CD4-positive, alpha-beta T cell (primary cell): ENCODE data around the gene RPS6KA2. TPM values are rescaled to one million over a fixed set of nuclear protein-coding genes. Genes with fewer than 3 reads are reported as not detected.

Experiments
- ATAC-seq: fragments of 200-7000 bp; cut with Tn5 transposase; one replicate; pipeline ENCODE4 v1.10.0; 2022; ENCODE audit warnings: mild to moderate bottlenecking; ENCODE audit not compliant: poor library complexity
- CTCF ChIA-PET: fragments of 350-600 bp; sonication (Branson Sonifier 250); formaldehyde crosslinking; loops from one replicate; lab custom pipeline; 2021; ENCODE audit warnings: antibody characterized with exemption, inconsistent platforms; lab: Charles Lee
- POLR2A ChIA-PET: fragments of 350-600 bp; sonication (Branson Sonifier 250); formaldehyde crosslinking; loops from one replicate; lab custom pipeline; 2021; ENCODE audit warnings: antibody characterized with exemption, inconsistent platforms; lab: Charles Lee
- DNase-seq, 14 experiments: peaks; one replicate each; pipeline ENCODE4 v3.0.0-alpha.2; 2013 to 2020; ENCODE audit warnings: mixed read lengths in 2 of 14
- H3K27ac ChIP-seq, 2 donors: one replicate each; pipeline versions ENCODE4 v1.5.1 to v1.7.0; 2013; ENCODE audit warnings: low read length in 2 of 2, low read depth in 1 of 2, mild to moderate bottlenecking in 1 of 2
- H3K27me3 ChIP-seq, 2 experiments: 1 replicate in 1 of 2; 2 replicates in 1 of 2; pipeline versions ENCODE4 v1.6.1 to v1.7.0; 2013; ENCODE audit warnings: low read length in 2 of 2, control low read depth in 1 of 2, mild to moderate bottlenecking in 1 of 2, moderate library complexity in 1 of 2; ENCODE audit not compliant: insufficient read depth in 2 of 2, control insufficient read depth in 1 of 2
- H3K36me3 ChIP-seq: one replicate; pipeline ENCODE4 v1.6.1; 2013; ENCODE audit warnings: low read length, control low read depth; ENCODE audit not compliant: insufficient read depth
- H3K4me1 ChIP-seq: one replicate; pipeline ENCODE4 v1.6.1; 2013; ENCODE audit warnings: low read length, control low read depth; ENCODE audit not compliant: insufficient read depth
- H3K4me3 ChIP-seq: one replicate; pipeline ENCODE4 v1.5.1; 2013; ENCODE audit warnings: mild to moderate bottlenecking, low read length, moderate library complexity
- H3K9me3 ChIP-seq, 2 experiments: 1 replicate in 1 of 2; 2 replicates in 1 of 2; pipeline versions ENCODE4 v1.6.1 to v1.7.0; 2013; ENCODE audit warnings: low read length in 2 of 2, mild to moderate bottlenecking in 2 of 2, control low read depth in 1 of 2, moderate library complexity in 1 of 2; ENCODE audit not compliant: control insufficient read depth in 1 of 2, insufficient read depth in 1 of 2
- H3K27ac Mint-ChIP-seq: one replicate; pipeline ENCODE4 v1.8.0; 2020; ENCODE audit warnings: mixed read lengths
- H3K27me3 Mint-ChIP-seq: one replicate; pipeline ENCODE4 v1.8.0; 2021; ENCODE audit warnings: mixed read lengths
- H3K36me3 Mint-ChIP-seq: one replicate; pipeline ENCODE4 v1.8.0; 2021; ENCODE audit warnings: low read depth, mixed read lengths
- H3K4me1 Mint-ChIP-seq: one replicate; pipeline ENCODE4 v1.8.0; 2021; ENCODE audit warnings: low read depth, mixed read lengths
- H3K4me3 Mint-ChIP-seq: one replicate; pipeline ENCODE4 v1.8.0; 2020; ENCODE audit warnings: mild to moderate bottlenecking, mixed read lengths
- H3K9me3 Mint-ChIP-seq: one replicate; pipeline ENCODE4 v1.8.0; 2020; ENCODE audit warnings: mixed read lengths
- CTCF ChIP-seq: fragments of 200-600 bp; IDR thresholded peaks from one replicate; pipeline ENCODE4 v1.8.0; 2022; ENCODE audit warnings: antibody characterized with exemption, mild to moderate bottlenecking
- intact Hi-C, 2 experiments: fragments of 100-400 bp; cut with DNase I in 1 of 2; cut with micrococcal nuclease in 1 of 2; formaldehyde crosslinking; loops; one replicate each; pipeline versions ENCODE4 v1.15.1 to v1.9.0; 2023 to 2025; cut with DNase I, micrococcal nuclease
- total RNA-seq, 174 experiments: library from RNA in 2 of 174; stranded (reverse) in 2 of 174; gene quantifications; one replicate each; pipeline ENCODE4 v1.2.3 and lab custom pipeline; 2021 to 2026

Gene RPS6KA2
- total RNA-seq, 2 experiments from 2014 or later = 5.6 to 6.2 TPM

- TF ChIP-seq CTCF = no peak
- POLR2A ChIA-PET = interaction anchor here (2.4 kb wide), 1 partner anchor 126 kb away, joined by 6 read pairs; no protein-coding TSS in a partner anchor
These were observed 1.7 kb downstream of the RPS6KA2 start for GRCh38 chr6:166625356-166625755.

GRCh38 chr6:166624275-166624674 lies 2.8 kb downstream of the RPS6KA2 start:
- no peak for ATAC-seq
- DNase-seq = peak in 2 of 14 experiments; percentile 37 to 41
- Histone ChIP-seq H3K27ac (no peak overlapping the region), H3K4me3 (no peak overlapping the region), H3K36me3 (no peaks in the 10 kb centered on the region), H3K27me3 (peaks cover 0 to 19% of the 10 kb centered on the region in 2 experiments), H3K9me3 (no peaks in the 10 kb centered on the region), H3K4me1 (peaks cover 24% of the 10 kb centered on the region)
- Mint-ChIP-seq H3K4me3 (no peak overlapping the region), H3K27ac (no peak overlapping the region), H3K36me3 (peaks cover 8% of the 10 kb centered on the region), H3K4me1 (peaks cover 28% of the 10 kb centered on the region), H3K9me3 (no peaks in the 10 kb centered on the region), H3K27me3 (peaks cover 15% of the 10 kb centered on the region)
- TF ChIP-seq CTCF = no peak
- ChIA-PET POLR2A (no interaction called here), CTCF (no interaction called here)
- intact Hi-C loops = loop anchor here in 1 of 2 experiments (10.0 kb wide), 2 partner anchors 209 to 1201 kb away; partner anchors contain the start of gene AFDN

More at GRCh38 chr6:166625356-166625755, 1.7 kb downstream of the RPS6KA2 start:
- Mint-ChIP-seq H3K36me3 (peaks cover 8% of the 10 kb centered on the region), H3K27me3 (peaks cover 24% of the 10 kb centered on the region), H3K4me3 (peak overlapping the region; percentile 91), H3K9me3 (no peaks in the 10 kb centered on the region), H3K27ac (no peak overlapping the region), H3K4me1 (peaks cover 31% of the 10 kb centered on the region)
- CTCF ChIA-PET = no interaction called here
- Histone ChIP-seq H3K4me3 (no peak overlapping the region), H3K27ac (no peak overlapping the region), H3K27me3 (peaks cover 4 to 20% of the 10 kb centered on the region in 2 experiments), H3K9me3 (no peaks in the 10 kb centered on the region), H3K4me1 (peaks cover 24% of the 10 kb centered on the region), H3K36me3 (no peaks in the 10 kb centered on the region)
- intact Hi-C loops = loop anchor here (5.0 to 10.0 kb wide), 5 partner anchors 138 to 1199 kb away; partner anchors contain the start of genes AFDN (in 1 of the 2), CEP43 (in 1 of the 2) and RNASET2 (in 1 of the 2)
- no peak for DNase-seq
- no peak for ATAC-seq

GRCh38 chr6:166623318-166623717 lies 3.7 kb downstream of the RPS6KA2 start:
- no peaks in the 10 kb centered on the region for H3K9me3 ChIP-seq
- intact Hi-C loops = loop anchor here in 1 of 2 experiments (10.0 kb wide), 2 partner anchors 209 to 1201 kb away; partner anchors contain the start of gene AFDN
- CTCF ChIA-PET = no interaction called here

More at GRCh38 chr6:166623318-166623717, 3.7 kb downstream of the RPS6KA2 start:
- DNase-seq (no peak), ATAC-seq (no peak)
- peaks cover 11% of the 10 kb centered on the region for H3K27me3 Mint-ChIP-seq
- TF ChIP-seq CTCF = no peak
- Histone ChIP-seq H3K36me3 (no peaks in the 10 kb centered on the region), H3K27me3 (peaks cover 0 to 16% of the 10 kb centered on the region in 2 experiments), H3K27ac (no peak overlapping the region), H3K4me1 (peaks cover 16% of the 10 kb centered on the region), H3K4me3 (no peak overlapping the region)
- POLR2A ChIA-PET = no interaction called here
- H3K27ac Mint-ChIP-seq = no peak overlapping the region
- peaks cover 8% of the 10 kb centered on the region for H3K36me3 Mint-ChIP-seq
- H3K4me3 Mint-ChIP-seq = no peak overlapping the region
- no peaks in the 10 kb centered on the region for H3K9me3 Mint-ChIP-seq
- H3K4me1 Mint-ChIP-seq = peaks cover 21% of the 10 kb centered on the region
